ENCODE data around the gene MPRIP. TPM values are rescaled to one million over a fixed set of nuclear protein-coding genes. Genes with fewer than 3 reads are reported as not detected.

MPRIP gene
- polyA plus RNA-seq, 1 donor (not counting 4 experiments of a cell fraction or from before 2014, with no cell fraction given): 113 TPM

- FAIRE-seq (no peak), DNase-seq (ENCODE audit: low read depth, low spot score) (no peak)
- peaks cover 42 to 56% of the 10 kb centered on the region in 2 experiments for H3K36me3 ChIP-seq (ENCODE audit: control insufficient read depth in 2 of 2, extremely low read depth in 1 of 2, insufficient read depth in 2 of 2, low read length in 2 of 2)
- H3K4me2 ChIP-seq (ENCODE audit: control insufficient read depth, extremely low read depth, insufficient read depth, low read depth, low read length): no peak overlapping the region
- peaks cover 6% of the 10 kb centered on the region for H3K4me1 ChIP-seq (ENCODE audit: control insufficient read depth, extremely low read depth, insufficient read depth, low read length)
- no peak overlapping the region for H2AFZ ChIP-seq (ENCODE audit: control insufficient read depth, low read length)
- H4K20me1 ChIP-seq (ENCODE audit: control insufficient read depth, extremely low read depth, insufficient read depth, low read length): no peaks in the 10 kb centered on the region
- no peak overlapping the region for H3K4me3 ChIP-seq (ENCODE audit: control insufficient read depth in 2 of 3, extremely low read depth in 1 of 3, insufficient read depth in 2 of 3, low read depth in 1 of 3, low read length in 3 of 3)
- no peak overlapping the region for H3K27ac ChIP-seq (ENCODE audit: control insufficient read depth, insufficient read depth, low read length)
- no peaks in the 10 kb centered on the region for H3K27me3 ChIP-seq (ENCODE audit: control insufficient read depth, extremely low read depth, insufficient read depth, low read length)
- H3K9ac ChIP-seq (ENCODE audit: control insufficient read depth, extremely low read depth, insufficient read depth, low read length): no peak overlapping the region
- no peaks in the 10 kb centered on the region for H3K9me1 ChIP-seq (ENCODE audit: control insufficient read depth, extremely low read depth, insufficient read depth, low read length)
- no peaks in the 10 kb centered on the region for H3K79me2 ChIP-seq (ENCODE audit: control insufficient read depth, insufficient read depth, low read length)
- dilution Hi-C loops (cut with MboI; ENCODE audit: extremely low pct_ligation_motif_present, low sequenced_read_pairs): no loop called here
- H3K9me3 ChIP-seq (ENCODE audit: control insufficient read depth, low read depth, low read length): no peaks in the 10 kb centered on the region
- TF ChIP-seq, protein P1, sequence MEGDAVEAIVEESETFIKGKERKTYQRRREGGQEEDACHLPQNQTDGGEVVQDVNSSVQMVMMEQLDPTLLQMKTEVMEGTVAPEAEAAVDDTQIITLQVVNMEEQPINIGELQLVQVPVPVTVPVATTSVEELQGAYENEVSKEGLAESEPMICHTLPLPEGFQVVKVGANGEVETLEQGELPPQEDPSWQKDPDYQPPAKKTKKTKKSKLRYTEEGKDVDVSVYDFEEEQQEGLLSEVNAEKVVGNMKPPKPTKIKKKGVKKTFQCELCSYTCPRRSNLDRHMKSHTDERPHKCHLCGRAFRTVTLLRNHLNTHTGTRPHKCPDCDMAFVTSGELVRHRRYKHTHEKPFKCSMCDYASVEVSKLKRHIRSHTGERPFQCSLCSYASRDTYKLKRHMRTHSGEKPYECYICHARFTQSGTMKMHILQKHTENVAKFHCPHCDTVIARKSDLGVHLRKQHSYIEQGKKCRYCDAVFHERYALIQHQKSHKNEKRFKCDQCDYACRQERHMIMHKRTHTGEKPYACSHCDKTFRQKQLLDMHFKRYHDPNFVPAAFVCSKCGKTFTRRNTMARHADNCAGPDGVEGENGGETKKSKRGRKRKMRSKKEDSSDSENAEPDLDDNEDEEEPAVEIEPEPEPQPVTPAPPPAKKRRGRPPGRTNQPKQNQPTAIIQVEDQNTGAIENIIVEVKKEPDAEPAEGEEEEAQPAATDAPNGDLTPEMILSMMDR (optimal IDR thresholded peaks at IDR 0.05 in 1 of 3, IDR thresholded peaks at IDR 0.05 in 1 of 3, conservative IDR thresholded peaks at IDR 0.05 in 1 of 3; ENCODE audit: extremely low read depth in 1 of 3, insufficient read depth in 2 of 3, low read length in 3 of 3): no peak
- no peak for TF ChIP-seq EZH2 (IDR thresholded peaks at IDR 0.05; ENCODE audit: low read length)
These were observed 126.1 kb downstream of the MPRIP start for GRCh38 chr17:17168401-17168800.

GRCh38 chr17:17169396-17169795, 127.1 kb downstream of the MPRIP start:
- Histone ChIP-seq H4K20me1 (ENCODE audit: control insufficient read depth, extremely low read depth, insufficient read depth, low read length) (no peaks in the 10 kb centered on the region), H3K9ac (ENCODE audit: control insufficient read depth, extremely low read depth, insufficient read depth, low read length) (no peak overlapping the region), H3K79me2 (ENCODE audit: control insufficient read depth, insufficient read depth, low read length) (no peaks in the 10 kb centered on the region), H2AFZ (ENCODE audit: control insufficient read depth, low read length) (no peak overlapping the region), H3K4me3 (ENCODE audit: control insufficient read depth in 2 of 3, extremely low read depth in 1 of 3, insufficient read depth in 2 of 3, low read depth in 1 of 3, low read length in 3 of 3) (no peak overlapping the region), H3K4me1 (ENCODE audit: control insufficient read depth, extremely low read depth, insufficient read depth, low read length) (peaks cover 6% of the 10 kb centered on the region), H3K27ac (ENCODE audit: control insufficient read depth, insufficient read depth, low read length) (no peak overlapping the region), H3K36me3 (ENCODE audit: control insufficient read depth in 2 of 2, extremely low read depth in 1 of 2, insufficient read depth in 2 of 2, low read length in 2 of 2) (peaks cover 44 to 60% of the 10 kb centered on the region in 2 experiments), H3K27me3 (ENCODE audit: control insufficient read depth, extremely low read depth, insufficient read depth, low read length) (no peaks in the 10 kb centered on the region), H3K9me3 (ENCODE audit: control insufficient read depth, low read depth, low read length) (no peaks in the 10 kb centered on the region), H3K9me1 (ENCODE audit: control insufficient read depth, extremely low read depth, insufficient read depth, low read length) (no peaks in the 10 kb centered on the region), H3K4me2 (ENCODE audit: control insufficient read depth, extremely low read depth, insufficient read depth, low read depth, low read length) (no peak overlapping the region)
- FAIRE-seq: no peak
- dilution Hi-C loops (cut with MboI; ENCODE audit: extremely low pct_ligation_motif_present, low sequenced_read_pairs): no loop called here
- TF ChIP-seq, protein P1 (optimal IDR thresholded peaks at IDR 0.05 in 1 of 3, IDR thresholded peaks at IDR 0.05 in 1 of 3, conservative IDR thresholded peaks at IDR 0.05 in 1 of 3; ENCODE audit: extremely low read depth in 1 of 3, insufficient read depth in 2 of 3, low read length in 3 of 3): no peak
- TF ChIP-seq EZH2 (IDR thresholded peaks at IDR 0.05; ENCODE audit: low read length): no peak
- DNase-seq (ENCODE audit: low read depth, low spot score): no peak
